ENCODE results near the gene PKN1. TPM values are rescaled to one million over a fixed set of nuclear protein-coding genes. Genes with fewer than 3 reads are reported as not detected.
A peak's percentile ranks its signal among the peaks of the same experiment; 100 is the strongest.

PKN1 gene
- total and polyA plus RNA-seq, 2 of the 13 experiments (the other 11 are each of a cell fraction or from before 2014, with no cell fraction given): 45.7 to 54.5 TPM

GRCh38 chr19:14517840-14518505 lies 84.9 kb downstream of the PKN1 start, which contains the start of gene DNAJB1 (continued):
- TF ChIP-seq ZNF343 (CRISPR knock-in tag; IDR thresholded peaks at IDR 0.05): peak; percentile 50; the same call in 1 of the 2 replicates
- 0 out of 2 replicates have a peak, but pooled peaks have one; percentile 20 for TF ChIP-seq YEATS2 (CRISPR knock-in tag; IDR thresholded peaks at IDR 0.05; ENCODE audit: borderline replicate concordance)
- peak; percentile 68 for TF ChIP-seq ATF7-NPFF (CRISPR knock-in tag; IDR thresholded peaks at IDR 0.05; ENCODE audit: low read depth)
- TF ChIP-seq RFXANK (CRISPR knock-in tag; IDR thresholded peaks at IDR 0.05): no peak
- no peak for TF ChIP-seq ZNF552 (CRISPR knock-in tag; IDR thresholded peaks at IDR 0.05; ENCODE audit: borderline replicate concordance)
- TF ChIP-seq ZBTB49 (CRISPR knock-in tag; IDR thresholded peaks at IDR 0.05; ENCODE audit: borderline replicate concordance): 0 out of 2 replicates have a peak, but pooled peaks have one; percentile 71
- no peak for TF ChIP-seq TCF12 (IDR thresholded peaks at IDR 0.05)
- 0 out of 2 replicates have a peak, but pooled peaks have one; percentile 28 for TF ChIP-seq TCF12 (CRISPR knock-in tag; IDR thresholded peaks at IDR 0.05)
- TF ChIP-seq SIN3B (IDR thresholded peaks at IDR 0.05; ENCODE audit: low read length): peak; percentile 30
- peak; percentile 90; the same call in 1 of the 2 replicates for TF ChIP-seq ZNF709 (CRISPR knock-in tag; IDR thresholded peaks at IDR 0.05)
- peak; percentile 85; the same call in 1 of the 2 replicates for TF ChIP-seq ZNF446 (CRISPR knock-in tag; IDR thresholded peaks at IDR 0.05)
- no peak; the same call in 1 of the 2 replicates for TF ChIP-seq RXRA (CRISPR knock-in tag; IDR thresholded peaks at IDR 0.05)
- TF ChIP-seq ZNF3 (CRISPR knock-in tag; IDR thresholded peaks at IDR 0.05): no peak
- TF ChIP-seq TOPORS (CRISPR knock-in tag; IDR thresholded peaks at IDR 0.05): 0 out of 2 replicates have a peak, but pooled peaks have one; percentile 37
- TF ChIP-seq RELA (CRISPR knock-in tag; IDR thresholded peaks at IDR 0.05): peak; percentile 14; the same call in 1 of the 2 replicates
- TF ChIP-seq MZF1 (CRISPR knock-in tag; IDR thresholded peaks at IDR 0.05; ENCODE audit: borderline replicate concordance): 0 out of 2 replicates have a peak, but pooled peaks have one; percentile 38

All from HepG2 (cell line).